ENCODE measurements around the gene DNLZ.

The DNLZ gene

DNA sequence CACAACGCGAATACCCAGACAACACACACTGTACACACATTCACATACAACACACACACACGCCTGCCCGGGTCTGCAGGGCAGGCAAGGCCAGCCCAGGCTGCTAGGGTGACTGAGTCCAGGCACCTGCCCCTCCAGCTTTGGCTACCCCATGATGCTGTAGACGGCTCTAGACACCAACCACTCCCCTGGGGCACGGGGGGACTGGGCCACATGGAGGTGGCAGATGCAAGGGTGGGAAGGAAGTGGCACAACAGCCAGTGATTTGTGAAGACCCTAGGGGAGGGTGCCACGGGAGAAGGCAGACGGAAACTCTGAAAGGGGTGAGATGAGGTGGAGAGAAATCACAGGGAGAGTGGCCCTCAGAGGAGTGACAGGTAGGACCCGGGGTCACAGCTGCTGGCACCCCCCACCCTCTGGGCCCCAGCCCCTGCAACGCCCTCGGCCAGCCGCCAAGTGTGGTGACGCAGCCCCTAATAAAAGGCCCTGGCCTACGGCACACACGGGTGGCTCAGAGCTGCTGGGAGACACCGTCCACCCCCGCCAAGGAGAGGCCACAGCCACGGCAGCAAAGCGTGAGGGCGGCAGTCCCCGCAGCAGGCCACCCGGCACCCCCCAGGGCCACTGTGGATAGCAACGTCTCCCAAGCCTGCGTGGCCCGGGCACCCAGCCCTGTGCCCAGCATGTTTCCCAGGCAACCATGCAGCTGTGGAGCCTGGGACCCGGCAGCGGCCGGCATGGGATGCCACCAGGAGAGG lies 53.1 kb downstream of the DNLZ start:
- DNase-seq (ENCODE audit: extremely low spot score, insufficient read length, low read depth) (no peak), FAIRE-seq (no peak)

DNA sequence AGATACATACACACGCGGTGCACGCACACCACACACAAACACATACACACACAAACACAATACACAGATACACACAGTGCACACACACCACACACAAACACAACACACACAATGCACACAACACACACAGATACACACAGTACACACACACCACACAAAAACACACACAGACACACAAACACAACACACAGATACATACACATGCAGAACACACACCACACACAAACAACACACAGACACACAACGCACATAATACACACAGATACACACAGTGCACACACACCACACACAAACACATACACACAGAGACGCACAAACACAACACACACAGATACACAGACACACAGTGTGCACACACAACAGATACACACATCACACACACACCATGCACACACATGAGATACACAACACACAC lies 53.7 kb downstream of the DNLZ start:
- FAIRE-seq: no peak
- DNase-seq (ENCODE audit: extremely low spot score, insufficient read length, low read depth): no peak
